ENCODE results near the gene PSMD1.

PSMD1 gene

DNA sequence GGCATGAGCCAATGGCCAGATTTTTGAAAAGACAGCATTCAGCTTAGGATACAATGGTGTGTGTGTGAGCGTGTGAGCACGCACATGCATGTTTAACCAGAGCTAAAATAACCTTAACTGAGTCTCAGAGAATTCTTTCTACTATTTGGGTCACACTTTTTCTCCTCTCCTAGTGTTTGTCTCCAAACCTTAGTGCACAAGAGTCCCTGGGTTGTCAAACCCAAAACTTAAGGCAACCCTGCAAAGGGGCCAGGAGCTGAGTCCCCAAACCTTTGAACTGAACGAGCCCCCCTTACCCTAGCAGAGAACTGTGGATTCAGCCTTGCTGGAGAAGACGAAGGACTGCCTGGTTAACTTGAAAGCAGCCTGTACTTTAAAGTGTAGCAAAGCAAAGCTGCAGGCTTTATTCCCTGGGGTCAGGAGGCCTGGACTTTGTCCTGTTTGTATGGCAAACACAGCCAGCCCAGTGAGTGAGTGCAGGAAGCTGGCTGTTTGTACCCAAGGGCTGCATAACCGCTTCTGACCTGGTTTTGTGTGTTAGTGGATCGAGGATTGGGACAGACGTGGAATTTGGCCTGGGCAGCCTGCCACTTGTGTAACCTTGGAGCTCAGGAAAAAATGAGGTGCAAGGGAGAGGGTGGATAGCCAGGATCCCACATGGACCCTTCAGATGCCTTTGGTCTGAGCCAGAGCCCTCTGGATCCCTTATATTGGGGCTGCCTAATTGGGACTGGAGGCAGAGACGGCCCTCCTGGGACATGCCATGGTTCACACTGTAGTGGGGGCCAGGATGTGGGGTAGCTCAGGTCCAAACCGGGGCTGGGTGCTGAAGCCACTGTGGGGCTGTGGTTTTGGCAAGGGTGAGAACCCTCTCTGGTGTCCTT lies 6.4 kb upstream of the PSMD1 start:
- no peak for DNase-seq (ENCODE audit: extremely low read depth, low read depth)
- no peak for TF ChIP-seq CTCF (IDR thresholded peaks at IDR 0.05; ENCODE audit: low read depth, low read length)

- DNase-seq (ENCODE audit: extremely low read depth, low read depth), result no peak
- no peak for TF ChIP-seq CTCF (IDR thresholded peaks at IDR 0.05; ENCODE audit: low read depth, low read length)
Observed at GRCh38 chr2:231051116-231051515, 5.6 kb upstream of the PSMD1 start.

GRCh38 chr2:231052494-231053451 lies 3.9 kb upstream of the PSMD1 start:
- peak; percentile 37 for DNase-seq (ENCODE audit: extremely low read depth, low read depth)
- TF ChIP-seq CTCF (IDR thresholded peaks at IDR 0.05; ENCODE audit: low read depth, low read length), result peak; percentile 97

- TF ChIP-seq CTCF (IDR thresholded peaks at IDR 0.05; ENCODE audit: low read depth, low read length), result no peak
- no peak for DNase-seq (ENCODE audit: extremely low read depth, low read depth)
Observed at GRCh38 chr2:231053846-231054245, 2.8 kb upstream of the PSMD1 start.

DNA sequence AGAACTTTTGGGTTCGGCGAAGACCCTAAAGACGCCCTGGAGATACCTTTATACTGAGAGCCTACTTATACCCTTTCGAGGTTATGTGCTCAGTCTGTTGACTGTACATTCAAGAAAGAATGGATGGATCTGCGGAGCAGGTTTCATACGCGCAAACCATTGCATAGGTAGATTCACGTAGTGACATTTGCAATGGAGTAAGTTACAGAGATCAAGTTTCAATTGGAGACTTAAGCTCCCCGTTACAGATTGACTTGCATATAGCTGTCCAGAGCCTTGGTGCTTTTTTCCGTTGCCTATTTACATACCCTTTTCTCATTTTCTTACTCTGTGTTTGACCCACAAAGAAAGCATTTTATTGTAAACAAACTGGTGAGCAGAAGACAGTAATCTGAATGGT lies 923 bp downstream of the PSMD1 start:
- no peak for TF ChIP-seq CTCF (IDR thresholded peaks at IDR 0.05; ENCODE audit: low read depth, low read length)
- no peak for DNase-seq (ENCODE audit: extremely low read depth, low read depth)

GRCh38 chr2:231058761-231059550 lies 2.3 kb downstream of the PSMD1 start:
- TF ChIP-seq CTCF (IDR thresholded peaks at IDR 0.05; ENCODE audit: low read depth, low read length), result no peak
- no peak for DNase-seq (ENCODE audit: extremely low read depth, low read depth)

Measured in AG09319 (cell line).